ENCODE measurements around the gene NELL1.

NELL1 gene

DNA sequence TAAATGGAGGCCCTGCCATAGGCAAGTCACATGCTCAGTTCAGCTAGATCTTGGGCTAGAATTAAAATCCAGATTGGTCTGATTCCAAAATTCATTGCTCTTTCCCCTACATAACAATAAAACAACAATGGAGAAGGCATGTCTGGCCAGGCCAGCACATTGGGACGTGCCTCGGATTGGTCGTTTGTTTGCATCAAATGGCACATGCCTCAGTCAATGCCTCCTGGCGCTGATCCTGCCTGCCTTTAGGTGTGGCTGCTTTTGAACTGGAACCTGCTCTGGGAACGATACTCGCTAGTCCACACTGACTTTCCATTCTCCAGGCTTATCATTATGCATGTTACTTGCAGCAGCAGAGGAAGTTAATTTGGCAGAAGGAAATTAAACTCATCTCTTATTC, 322.1 kb downstream of the NELL1 start:
- no peak overlapping the region for H3K4me3 ChIP-seq (ENCODE audit: low read depth, low read length)
- H3K9me3 ChIP-seq (ENCODE audit: control insufficient read depth, low read length) = no peaks in the 10 kb centered on the region
- no peaks in the 10 kb centered on the region for H3K79me2 ChIP-seq
- TF ChIP-seq, protein P1, sequence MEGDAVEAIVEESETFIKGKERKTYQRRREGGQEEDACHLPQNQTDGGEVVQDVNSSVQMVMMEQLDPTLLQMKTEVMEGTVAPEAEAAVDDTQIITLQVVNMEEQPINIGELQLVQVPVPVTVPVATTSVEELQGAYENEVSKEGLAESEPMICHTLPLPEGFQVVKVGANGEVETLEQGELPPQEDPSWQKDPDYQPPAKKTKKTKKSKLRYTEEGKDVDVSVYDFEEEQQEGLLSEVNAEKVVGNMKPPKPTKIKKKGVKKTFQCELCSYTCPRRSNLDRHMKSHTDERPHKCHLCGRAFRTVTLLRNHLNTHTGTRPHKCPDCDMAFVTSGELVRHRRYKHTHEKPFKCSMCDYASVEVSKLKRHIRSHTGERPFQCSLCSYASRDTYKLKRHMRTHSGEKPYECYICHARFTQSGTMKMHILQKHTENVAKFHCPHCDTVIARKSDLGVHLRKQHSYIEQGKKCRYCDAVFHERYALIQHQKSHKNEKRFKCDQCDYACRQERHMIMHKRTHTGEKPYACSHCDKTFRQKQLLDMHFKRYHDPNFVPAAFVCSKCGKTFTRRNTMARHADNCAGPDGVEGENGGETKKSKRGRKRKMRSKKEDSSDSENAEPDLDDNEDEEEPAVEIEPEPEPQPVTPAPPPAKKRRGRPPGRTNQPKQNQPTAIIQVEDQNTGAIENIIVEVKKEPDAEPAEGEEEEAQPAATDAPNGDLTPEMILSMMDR (IDR thresholded peaks at IDR 0.05) = no peak
- H3K4me1 ChIP-seq = no peaks in the 10 kb centered on the region
- H3K4me2 ChIP-seq (ENCODE audit: low read length) = no peak overlapping the region
- no peak overlapping the region for H3K9ac ChIP-seq
- H3K27me3 ChIP-seq (ENCODE audit: control insufficient read depth, insufficient read depth, low read length) = no peaks in the 10 kb centered on the region
- H3K36me3 ChIP-seq (ENCODE audit: control insufficient read depth, insufficient read depth, low read length) = no peaks in the 10 kb centered on the region
- H2AFZ ChIP-seq = no peak overlapping the region
- no peak overlapping the region for H3K27ac ChIP-seq

DNA sequence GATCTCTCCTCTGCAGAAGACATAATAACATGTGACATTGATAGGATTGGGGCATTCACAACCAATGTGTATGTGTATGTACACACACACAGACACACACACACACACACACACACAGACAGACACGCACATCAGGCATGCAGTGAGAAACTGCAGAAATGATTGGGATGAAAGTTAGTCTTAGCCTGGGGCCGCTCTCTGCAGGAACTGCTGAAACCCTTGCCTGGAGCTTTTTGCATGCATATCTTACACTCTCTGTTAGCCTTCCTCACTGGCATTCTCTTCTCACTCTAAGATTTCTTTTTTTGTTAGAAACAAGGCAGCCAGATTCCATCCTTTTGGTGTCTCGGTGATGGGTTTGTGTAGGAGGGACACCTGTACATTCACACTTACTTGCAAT, 337.9 kb downstream of the NELL1 start:
- no peak overlapping the region for H3K4me3 ChIP-seq (ENCODE audit: low read depth, low read length)
- H3K27me3 ChIP-seq (ENCODE audit: control insufficient read depth, insufficient read depth, low read length) = no peaks in the 10 kb centered on the region
- no peaks in the 10 kb centered on the region for H3K9me3 ChIP-seq (ENCODE audit: control insufficient read depth, low read length)
- no peaks in the 10 kb centered on the region for H3K79me2 ChIP-seq
- TF ChIP-seq, protein P1 (IDR thresholded peaks at IDR 0.05) = no peak
- no peak overlapping the region for H2AFZ ChIP-seq
- no peaks in the 10 kb centered on the region for H3K36me3 ChIP-seq (ENCODE audit: control insufficient read depth, insufficient read depth, low read length)
- H3K4me2 ChIP-seq (ENCODE audit: low read length) = no peak overlapping the region
- no peak overlapping the region for H3K9ac ChIP-seq
- no peak overlapping the region for H3K27ac ChIP-seq
- H3K4me1 ChIP-seq = no peaks in the 10 kb centered on the region

DNA sequence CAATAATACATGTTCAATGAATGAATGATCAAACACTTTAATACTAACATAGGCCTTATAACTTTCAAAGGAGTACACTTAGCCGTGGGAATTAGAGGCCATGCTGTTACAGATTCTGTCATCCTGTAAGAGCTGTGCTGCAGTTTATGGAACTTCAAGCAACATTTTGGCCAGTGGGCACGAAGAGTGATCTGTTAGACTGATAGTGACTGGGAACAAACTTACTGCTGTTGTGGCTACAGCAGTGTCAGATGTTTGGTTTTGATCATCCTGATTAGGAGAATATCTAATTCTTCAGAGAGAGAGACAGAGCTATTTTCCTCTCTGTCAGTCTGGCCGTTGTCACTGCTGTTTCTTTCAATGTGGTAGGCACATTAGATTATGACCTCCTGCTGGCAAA, 348.9 kb downstream of the NELL1 start:
- Histone ChIP-seq H3K79me2 (no peaks in the 10 kb centered on the region), H3K27me3 (ENCODE audit: control insufficient read depth, insufficient read depth, low read length) (no peaks in the 10 kb centered on the region), H2AFZ (no peak overlapping the region), H3K4me3 (ENCODE audit: low read depth, low read length) (no peak overlapping the region), H3K4me1 (no peaks in the 10 kb centered on the region), H3K9me3 (ENCODE audit: control insufficient read depth, low read length) (no peaks in the 10 kb centered on the region), H3K27ac (no peak overlapping the region), H3K36me3 (ENCODE audit: control insufficient read depth, insufficient read depth, low read length) (no peaks in the 10 kb centered on the region), H3K9ac (no peak overlapping the region), H3K4me2 (ENCODE audit: low read length) (no peak overlapping the region)
- TF ChIP-seq, protein P1 (IDR thresholded peaks at IDR 0.05) = no peak

DNA sequence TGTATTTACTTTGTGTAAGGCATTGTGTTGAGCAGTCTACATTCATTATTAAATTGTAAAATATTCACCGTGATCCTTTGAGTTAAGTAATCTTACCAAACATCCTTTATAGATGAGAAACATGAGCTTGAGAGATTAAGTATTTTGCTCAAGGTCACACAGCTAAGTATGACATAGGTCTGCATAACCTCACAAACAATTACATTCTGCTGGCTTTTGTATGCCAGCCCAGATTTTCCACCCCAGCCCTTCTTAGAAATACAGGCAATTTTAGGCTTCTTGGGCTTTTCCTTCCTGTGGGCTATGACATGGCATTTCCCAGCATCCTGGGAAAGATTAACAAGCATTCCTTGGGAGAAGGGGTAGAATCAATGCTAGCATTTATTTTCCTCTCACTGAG, 357.3 kb downstream of the NELL1 start:
- TF ChIP-seq, protein P1 (IDR thresholded peaks at IDR 0.05) = no peak
- Histone ChIP-seq H3K79me2 (no peaks in the 10 kb centered on the region), H3K4me1 (no peaks in the 10 kb centered on the region), H2AFZ (no peak overlapping the region), H3K27me3 (ENCODE audit: control insufficient read depth, insufficient read depth, low read length) (no peaks in the 10 kb centered on the region), H3K9me3 (ENCODE audit: control insufficient read depth, low read length) (no peaks in the 10 kb centered on the region), H3K36me3 (ENCODE audit: control insufficient read depth, insufficient read depth, low read length) (no peaks in the 10 kb centered on the region), H3K9ac (no peak overlapping the region), H3K4me2 (ENCODE audit: low read length) (no peak overlapping the region), H3K27ac (no peak overlapping the region), H3K4me3 (ENCODE audit: low read depth, low read length) (no peak overlapping the region)

DNA sequence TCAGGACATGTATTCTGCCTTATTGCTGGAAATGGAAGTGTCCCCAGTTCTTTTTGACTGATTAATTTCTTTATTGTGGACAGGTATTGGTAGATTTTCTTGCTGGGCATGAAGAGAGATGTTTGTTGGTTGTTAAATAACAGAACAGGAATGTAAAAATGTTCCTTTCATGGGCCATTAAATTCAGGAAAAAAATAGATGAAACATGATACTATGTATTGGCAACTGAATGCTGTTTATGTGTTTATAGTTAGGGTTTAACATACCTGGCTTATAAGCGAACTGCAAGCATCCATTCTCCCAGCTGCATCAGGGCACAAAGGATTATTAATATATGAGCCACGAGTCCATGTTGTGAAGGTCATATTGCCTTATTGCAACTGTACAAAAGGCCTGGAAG, 368.5 kb downstream of the NELL1 start:
- Histone ChIP-seq H3K79me2 (no peaks in the 10 kb centered on the region), H3K4me2 (ENCODE audit: low read length) (no peak overlapping the region), H3K36me3 (ENCODE audit: control insufficient read depth, insufficient read depth, low read length) (no peaks in the 10 kb centered on the region), H3K27me3 (ENCODE audit: control insufficient read depth, insufficient read depth, low read length) (no peaks in the 10 kb centered on the region), H3K4me1 (no peaks in the 10 kb centered on the region), H3K4me3 (ENCODE audit: low read depth, low read length) (no peak overlapping the region), H3K27ac (no peak overlapping the region), H2AFZ (no peak overlapping the region), H3K9ac (no peak overlapping the region), H3K9me3 (ENCODE audit: control insufficient read depth, low read length) (no peaks in the 10 kb centered on the region)
- TF ChIP-seq, protein P1 (IDR thresholded peaks at IDR 0.05) = no peak
